SU-DHL-6 (cell line): Measurements from ENCODE around the gene SDK2.

ENCODE experiments used
- H2AFZ ChIP-seq: fragments of 200-600 bp; sonication (generic); 2 replicates; pipeline ENCODE4 v1.6.1; 2014; ENCODE audit warnings: low read depth, mild to moderate bottlenecking, moderate library complexity, mixed read lengths, antibody characterized with exemption, low read length; ENCODE audit not compliant: severe bottlenecking
- H3F3A ChIP-seq: fragments of 200-600 bp; shearing (Covaris generic); 2 replicates; pipeline ENCODE4 v1.6.0; 2016; ENCODE audit warnings: antibody characterized with exemption, mild to moderate bottlenecking; ENCODE audit not compliant: insufficient read depth
- H3K27ac ChIP-seq: fragments of 200-600 bp; sonication (generic); 2 replicates; pipeline ENCODE4 v1.5.1; 2016; ENCODE audit warnings: low read depth, mild to moderate bottlenecking, low read length, moderate library complexity, mixed read lengths
- H3K27me3 ChIP-seq: fragments of 200-600 bp; sonication (generic), shearing (Covaris generic); 2 replicates; pipeline ENCODE4 v1.6.0; 2014; ENCODE audit warnings: mild to moderate bottlenecking, low read length
- H3K36me3 ChIP-seq: fragments of 200-600 bp; sonication (generic); 2 replicates; pipeline ENCODE4 v1.6.1; 2014; ENCODE audit warnings: mild to moderate bottlenecking, low read length, mixed read lengths
- H3K4me2 ChIP-seq: fragments of 300-600, 200-600 bp; shearing (Covaris generic), sonication (generic); 2 replicates; pipeline ENCODE4 v1.6.0; 2014; ENCODE audit warnings: low read length, low read depth, mild to moderate bottlenecking; ENCODE audit not compliant: poor library complexity, severe bottlenecking
- H3K4me3 ChIP-seq: fragments of 200-600 bp; sonication (generic); 2 replicates; pipeline ENCODE4 v1.5.1; 2014; ENCODE audit warnings: antibody characterized with exemption, low read length, mild to moderate bottlenecking, mixed read lengths; ENCODE audit not compliant: insufficient read depth, poor library complexity, severe bottlenecking
- H3K79me2 ChIP-seq: fragments of 200-600 bp; sonication (generic); 2 replicates; pipeline ENCODE4 v1.6.1; 2014; ENCODE audit warnings: mild to moderate bottlenecking, low read length, moderate library complexity; ENCODE audit not compliant: insufficient read depth
- H3K9ac ChIP-seq: fragments of 200-600 bp; sonication (generic); 2 replicates; pipeline ENCODE4 v1.7.0; 2014; ENCODE audit warnings: mild to moderate bottlenecking, low read length
- H3K9me2 ChIP-seq: fragments of 200-600 bp; sonication (generic); replicated peaks from 2 replicates; pipeline ENCODE4 v1.6.1; 2014; ENCODE audit warnings: low read length; ENCODE audit not compliant: insufficient read depth
- H3K9me3 ChIP-seq: fragments of 200-600 bp; sonication (generic); 2 replicates; pipeline ENCODE4 v1.6.1; 2014; ENCODE audit warnings: low read length, mixed read lengths; ENCODE audit not compliant: insufficient read depth
- H4K20me1 ChIP-seq: fragments of 200-600 bp; sonication (generic); 2 replicates; pipeline ENCODE4 v1.6.1; 2014; ENCODE audit warnings: low read depth, mild to moderate bottlenecking, antibody characterized with exemption, low read length, moderate library complexity, mixed read lengths
- EZH2phosphoT487 ChIP-seq: fragments of 200-600 bp; sonication (generic), shearing (Covaris generic); conservative IDR thresholded peaks from 2 replicates; pipeline ENCODE4 v1.6.1; 2018; ENCODE audit warnings: mild to moderate bottlenecking, antibody characterized with exemption, low read length, moderate library complexity, mixed read lengths
- TF ChIP-seq, protein P1 (sequence below): fragments of 200-600 bp; sonication (generic); IDR thresholded peaks from one replicate; pipeline ENCODE4 v1.5.1; 2017; ENCODE audit warnings: antibody characterized with exemption, mild to moderate bottlenecking, low read length, moderate library complexity; ENCODE audit not compliant: insufficient read depth, poor library complexity, severe bottlenecking

The SDK2 gene

DNA sequence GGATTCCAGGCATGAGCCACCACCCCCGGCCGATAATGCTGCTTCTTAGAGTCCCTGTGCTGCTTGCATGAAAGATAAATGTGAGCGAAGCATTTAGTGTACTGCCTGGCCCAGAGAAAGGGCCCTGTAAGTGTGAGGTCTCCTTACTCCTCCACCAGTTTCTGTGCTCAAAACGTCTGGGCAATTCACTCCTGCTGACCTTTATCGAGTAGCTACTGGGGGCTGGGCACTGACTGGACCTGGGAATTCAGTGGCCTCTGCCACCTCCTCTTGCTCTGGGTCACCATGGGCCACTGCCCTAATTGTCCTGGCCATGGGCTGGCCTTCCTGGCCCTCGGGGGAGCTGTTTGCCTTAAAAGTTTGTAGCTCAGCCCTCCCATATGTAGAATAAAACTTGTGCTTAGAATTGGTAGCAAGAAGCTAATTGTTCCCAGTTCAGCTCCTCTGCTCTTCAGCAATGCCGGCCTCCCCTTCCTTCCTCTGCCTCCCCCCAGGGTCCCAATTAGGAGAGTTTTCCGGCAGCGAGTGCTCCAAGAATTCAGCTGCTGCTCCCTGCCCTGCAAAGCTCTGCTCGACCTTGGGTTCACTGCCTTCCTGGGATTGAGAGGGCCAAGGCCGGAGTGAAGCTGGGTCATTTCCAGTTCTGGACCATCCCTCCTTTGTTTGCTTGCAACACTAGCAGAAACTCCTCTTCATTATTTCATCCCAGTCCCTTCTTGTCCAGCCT is 233.5 kb downstream of the SDK2 start:
- Histone ChIP-seq H3K4me3 (no peak overlapping the region), H3K36me3 (no peaks in the 10 kb centered on the region), H4K20me1 (no peaks in the 10 kb centered on the region), H3K9ac (no peak overlapping the region), H3K79me2 (no peaks in the 10 kb centered on the region), H3K9me2 (no peaks in the 10 kb centered on the region), H3K4me2 (no peak overlapping the region), H3K27ac (no peak overlapping the region), H3K9me3 (no peaks in the 10 kb centered on the region), H3F3A (no peaks in the 10 kb centered on the region), H2AFZ (no peak overlapping the region), H3K27me3 (no peaks in the 10 kb centered on the region)
- TF ChIP-seq, protein P1, sequence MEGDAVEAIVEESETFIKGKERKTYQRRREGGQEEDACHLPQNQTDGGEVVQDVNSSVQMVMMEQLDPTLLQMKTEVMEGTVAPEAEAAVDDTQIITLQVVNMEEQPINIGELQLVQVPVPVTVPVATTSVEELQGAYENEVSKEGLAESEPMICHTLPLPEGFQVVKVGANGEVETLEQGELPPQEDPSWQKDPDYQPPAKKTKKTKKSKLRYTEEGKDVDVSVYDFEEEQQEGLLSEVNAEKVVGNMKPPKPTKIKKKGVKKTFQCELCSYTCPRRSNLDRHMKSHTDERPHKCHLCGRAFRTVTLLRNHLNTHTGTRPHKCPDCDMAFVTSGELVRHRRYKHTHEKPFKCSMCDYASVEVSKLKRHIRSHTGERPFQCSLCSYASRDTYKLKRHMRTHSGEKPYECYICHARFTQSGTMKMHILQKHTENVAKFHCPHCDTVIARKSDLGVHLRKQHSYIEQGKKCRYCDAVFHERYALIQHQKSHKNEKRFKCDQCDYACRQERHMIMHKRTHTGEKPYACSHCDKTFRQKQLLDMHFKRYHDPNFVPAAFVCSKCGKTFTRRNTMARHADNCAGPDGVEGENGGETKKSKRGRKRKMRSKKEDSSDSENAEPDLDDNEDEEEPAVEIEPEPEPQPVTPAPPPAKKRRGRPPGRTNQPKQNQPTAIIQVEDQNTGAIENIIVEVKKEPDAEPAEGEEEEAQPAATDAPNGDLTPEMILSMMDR: no peak
- no peak for TF ChIP-seq EZH2phosphoT487

DNA sequence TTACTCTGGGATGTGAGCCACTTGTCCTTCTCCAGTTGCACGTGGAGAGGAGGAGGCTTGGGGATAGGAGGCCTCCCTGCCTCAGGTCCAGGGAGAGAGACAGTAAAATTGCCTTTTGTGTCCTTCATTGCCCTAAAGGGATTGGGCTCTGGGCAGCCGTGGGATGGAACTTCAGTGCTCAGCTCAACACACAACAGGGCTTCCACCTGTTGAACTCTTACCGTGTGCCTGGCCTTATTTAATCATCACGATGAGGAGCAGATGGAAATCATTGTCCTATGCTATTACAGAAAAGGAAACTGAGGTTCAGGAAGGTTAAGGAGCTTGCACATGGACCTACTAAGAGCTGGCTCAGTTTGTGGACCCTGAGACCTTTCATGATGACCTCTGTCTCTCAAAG is 240.0 kb downstream of the SDK2 start:
- no peaks in the 10 kb centered on the region for H3K9me3 ChIP-seq
- H2AFZ ChIP-seq: no peak overlapping the region

DNA sequence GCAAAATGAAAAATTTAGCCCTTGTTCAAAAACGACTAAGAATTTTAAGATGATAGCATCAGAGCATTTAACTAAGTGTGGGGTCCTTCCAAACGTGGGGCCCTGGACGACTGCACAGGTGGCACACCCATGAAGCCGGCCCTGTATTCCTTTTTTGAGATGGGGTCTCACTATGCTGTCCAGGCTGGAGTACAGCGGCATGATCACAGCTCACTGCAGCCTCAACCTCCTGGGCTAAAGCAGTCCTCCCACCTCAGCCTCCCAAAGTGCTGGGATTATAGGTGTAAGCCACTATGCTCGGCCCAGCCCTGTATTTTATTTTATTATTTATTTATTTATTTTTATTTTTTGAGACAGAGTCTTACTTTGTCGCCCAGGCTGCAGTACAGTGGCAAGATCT is 241.8 kb downstream of the SDK2 start:
- no peaks in the 10 kb centered on the region for H4K20me1 ChIP-seq
- H3K4me3 ChIP-seq: no peak overlapping the region
- no peak overlapping the region for H3K9ac ChIP-seq
- H3K9me2 ChIP-seq: no peaks in the 10 kb centered on the region
- H3K27ac ChIP-seq: no peak overlapping the region
- no peaks in the 10 kb centered on the region for H3K27me3 ChIP-seq
- H3K4me2 ChIP-seq: no peak overlapping the region
- TF ChIP-seq, protein P1: no peak
- TF ChIP-seq EZH2phosphoT487: no peak
- no peaks in the 10 kb centered on the region for H3K79me2 ChIP-seq
- H2AFZ ChIP-seq: no peak overlapping the region
- no peaks in the 10 kb centered on the region for H3F3A ChIP-seq
- H3K36me3 ChIP-seq: no peaks in the 10 kb centered on the region
- no peaks in the 10 kb centered on the region for H3K9me3 ChIP-seq

More for the DNA sequence above, 240.0 kb downstream of the SDK2 start:
- Histone ChIP-seq H3K4me2 (no peak overlapping the region), H3K27ac (no peak overlapping the region), H3K9me2 (no peaks in the 10 kb centered on the region), H3K27me3 (no peaks in the 10 kb centered on the region), H3K36me3 (no peaks in the 10 kb centered on the region), H4K20me1 (no peaks in the 10 kb centered on the region), H3K79me2 (no peaks in the 10 kb centered on the region), H3K9ac (no peak overlapping the region), H3F3A (no peaks in the 10 kb centered on the region), H3K4me3 (no peak overlapping the region)
- no peak for TF ChIP-seq EZH2phosphoT487
- TF ChIP-seq, protein P1: no peak
